ENCODE data around the gene DUSP22. TPM values are rescaled to one million over a fixed set of nuclear protein-coding genes. Genes with fewer than 3 reads are reported as not detected.
A peak's percentile ranks its signal among the peaks of the same experiment; 100 is the strongest.

DUSP22 gene
- total RNA-seq, 4 donors from 2014 or later, result 35.4 to 213 (median 49.5) TPM

- peak overlapping the region; percentile 48 to 59 (median 57) for H3K4me3 ChIP-seq
- in situ Hi-C loops (cut with MboI; ENCODE audit: low pct_ligation_motif_present in 1 of 4, low pct_unique_long_range_greater_than_20kb in 1 of 4, low sequenced_read_pairs in 3 of 4), result no loop called here
- H3K4me1 ChIP-seq, result peaks cover 2 to 30% (median 16%) of the 10 kb centered on the region in 4 donors
- WGBS, 2 donors (ENCODE audit: low coverage in 1 of 2), result 35 to 43% methylated on average over 7 to 8 of the region's 8 CpGs
- intact Hi-C loops (cut with DNase I; ENCODE audit: low total_unique reads), result no loop called here
- H3K27ac ChIP-seq, result peak overlapping the region; percentile 96 to 98 (median 97)
- TF ChIP-seq POLR2A (IDR thresholded peaks at IDR 0.05), result no peak
- TF ChIP-seq CTCF (IDR thresholded peaks at IDR 0.05), result no peak
- TF ChIP-seq POLR2AphosphoS5 (IDR thresholded peaks at IDR 0.05), result no peak
- TF ChIP-seq EP300 (IDR thresholded peaks at IDR 0.05; ENCODE audit: low read depth), result no peak
- DNase-seq, result no peak
- H3K9me3 ChIP-seq, result no peaks in the 10 kb centered on the region
- no peaks in the 10 kb centered on the region for H3K27me3 ChIP-seq
- H3K36me3 ChIP-seq, result no peaks in the 10 kb centered on the region
These were observed 1.0 kb upstream of the DUSP22 start for GRCh38 chr6:291204-291696.

- TF ChIP-seq EP300 (IDR thresholded peaks at IDR 0.05; ENCODE audit: low read depth) (no peak), POLR2AphosphoS5 (IDR thresholded peaks at IDR 0.05) (peak in 2 of 3 donors; percentile 29 to 36), CTCF (IDR thresholded peaks at IDR 0.05) (no peak), POLR2A (IDR thresholded peaks at IDR 0.05) (peak; percentile 71)
- intact Hi-C loops (cut with DNase I; ENCODE audit: low total_unique reads), result no loop called here
- H3K4me3 ChIP-seq, result peak overlapping the region; percentile 57 to 62 (median 58)
- in situ Hi-C loops (cut with MboI; ENCODE audit: low pct_ligation_motif_present in 1 of 4, low pct_unique_long_range_greater_than_20kb in 1 of 4, low sequenced_read_pairs in 3 of 4), result no loop called here
- no peaks in the 10 kb centered on the region for H3K27me3 ChIP-seq
- no peaks in the 10 kb centered on the region for H3K9me3 ChIP-seq
- H3K36me3 ChIP-seq, result no peaks in the 10 kb centered on the region
- peaks cover 10 to 37% (median 20%) of the 10 kb centered on the region in 4 donors for H3K4me1 ChIP-seq
- WGBS, 2 donors (ENCODE audit: low coverage in 1 of 2), result 29 to 40% methylated on average over 11 to 38 of the region's 52 CpGs
- H3K27ac ChIP-seq, result peak overlapping the region; percentile 96 to 98 (median 97)
- peak; percentile 89 for DNase-seq
These were observed 362 bp downstream of the DUSP22 start for GRCh38 chr6:292506-293192.

GRCh38 chr6:293193-294174, 1.2 kb downstream of the DUSP22 start:
- H3K36me3 ChIP-seq, result no peaks in the 10 kb centered on the region
- H3K27me3 ChIP-seq, result no peaks in the 10 kb centered on the region
- H3K4me3 ChIP-seq, result peak overlapping the region; percentile 57 to 62 (median 58)
- intact Hi-C loops (cut with DNase I; ENCODE audit: low total_unique reads) (no loop called here), in situ Hi-C loops (cut with MboI; ENCODE audit: low pct_ligation_motif_present in 1 of 4, low pct_unique_long_range_greater_than_20kb in 1 of 4, low sequenced_read_pairs in 3 of 4) (no loop called here)
- 32 to 33% methylated on average over 24 of the region's 24 CpGs for WGBS, 2 donors (ENCODE audit: low coverage in 1 of 2)
- peak; percentile 59 for DNase-seq
- H3K9me3 ChIP-seq, result no peaks in the 10 kb centered on the region
- no peak for TF ChIP-seq POLR2A (IDR thresholded peaks at IDR 0.05)
- TF ChIP-seq POLR2AphosphoS5 (IDR thresholded peaks at IDR 0.05), result peak in 2 of 3 donors; percentile 24 to 53
- TF ChIP-seq CTCF (IDR thresholded peaks at IDR 0.05), result no peak
- peak; percentile 15 for TF ChIP-seq EP300 (IDR thresholded peaks at IDR 0.05; ENCODE audit: low read depth)
- peak overlapping the region; percentile 96 to 98 (median 97) for H3K27ac ChIP-seq
- H3K4me1 ChIP-seq, result peaks cover 10 to 44% (median 21%) of the 10 kb centered on the region in 4 donors
